Skeletal muscle satellite cell (primary cell): ENCODE data around the gene CLDN19.

ENCODE experiments used
- H3K27me3 ChIP-seq: 2 replicates; pipeline ENCODE4 v1.7.0; 2013; ENCODE audit warnings: low read length; ENCODE audit not compliant: control insufficient read depth, insufficient read depth
- H3K36me3 ChIP-seq: 2 replicates; pipeline ENCODE4 v1.7.0; 2013; ENCODE audit warnings: mild to moderate bottlenecking, control low read depth, low read length; ENCODE audit not compliant: insufficient read depth
- H3K4me1 ChIP-seq: 2 replicates; pipeline ENCODE4 v1.7.0; 2013; ENCODE audit warnings: low read length; ENCODE audit not compliant: control insufficient read depth, insufficient read depth
- H3K4me2 ChIP-seq: 2 replicates; pipeline ENCODE4 v1.7.0; 2013; ENCODE audit warnings: mild to moderate bottlenecking, low read length
- H3K4me3 ChIP-seq: 2 replicates; pipeline ENCODE4 v1.7.0; 2013; ENCODE audit warnings: low read length
- H3K9ac ChIP-seq: 2 replicates; pipeline ENCODE4 v1.7.0; 2013; ENCODE audit warnings: mild to moderate bottlenecking, low read depth, low read length, moderate library complexity
- H3K9me3 ChIP-seq: replicated peaks from 2 replicates; pipeline ENCODE4 v1.7.0; 2013; ENCODE audit warnings: mild to moderate bottlenecking, control low read depth, low read length

The CLDN19 gene

GRCh38 chr1:42744148-42744413 lies 4.0 kb upstream of the CLDN19 start:
- Histone ChIP-seq H3K4me2 (no peak overlapping the region), H3K36me3 (peaks cover 38% of the 10 kb centered on the region), H3K9me3 (no peaks in the 10 kb centered on the region), H3K27me3 (no peaks in the 10 kb centered on the region), H3K4me3 (no peak overlapping the region), H3K9ac (no peak overlapping the region), H3K4me1 (no peaks in the 10 kb centered on the region)

- Histone ChIP-seq H3K9me3 (no peaks in the 10 kb centered on the region), H3K27me3 (no peaks in the 10 kb centered on the region), H3K9ac (no peak overlapping the region), H3K4me1 (no peaks in the 10 kb centered on the region), H3K4me3 (no peak overlapping the region), H3K36me3 (peaks cover 33% of the 10 kb centered on the region), H3K4me2 (no peak overlapping the region)
Observed at GRCh38 chr1:42743317-42744147, 3.5 kb upstream of the CLDN19 start.

- Histone ChIP-seq H3K27me3 (no peaks in the 10 kb centered on the region), H3K4me1 (no peaks in the 10 kb centered on the region), H3K4me3 (no peak overlapping the region), H3K36me3 (peaks cover 25% of the 10 kb centered on the region), H3K9ac (no peak overlapping the region), H3K4me2 (no peak overlapping the region), H3K9me3 (no peaks in the 10 kb centered on the region)
Observed at GRCh38 chr1:42742617-42743316, 2.7 kb upstream of the CLDN19 start.

DNA sequence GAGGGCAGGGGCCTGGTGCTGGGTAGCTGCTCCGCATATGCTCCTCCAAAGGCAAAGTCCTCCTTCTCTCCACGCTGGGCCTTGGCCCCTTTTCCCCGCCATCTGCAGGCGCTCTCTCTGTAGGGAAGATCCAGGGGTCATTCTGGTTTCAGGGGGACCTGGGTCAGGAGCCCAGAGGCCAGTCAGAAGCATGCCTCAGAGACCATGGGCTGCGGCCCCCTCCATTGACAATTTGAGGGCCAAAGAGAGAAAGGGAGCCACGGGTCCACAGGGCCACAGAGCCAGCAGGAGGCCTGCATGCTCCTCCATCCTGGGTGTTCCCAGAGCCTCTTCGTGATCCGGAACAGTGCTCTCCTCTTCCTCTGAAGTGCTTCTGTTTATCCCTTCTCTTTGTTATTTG lies 2.1 kb upstream of the CLDN19 start:
- H3K36me3 ChIP-seq = peaks cover 20% of the 10 kb centered on the region
- no peak overlapping the region for H3K4me2 ChIP-seq
- no peak overlapping the region for H3K4me3 ChIP-seq
- no peaks in the 10 kb centered on the region for H3K9me3 ChIP-seq
- H3K9ac ChIP-seq = no peak overlapping the region
- no peaks in the 10 kb centered on the region for H3K27me3 ChIP-seq
- no peaks in the 10 kb centered on the region for H3K4me1 ChIP-seq

DNA sequence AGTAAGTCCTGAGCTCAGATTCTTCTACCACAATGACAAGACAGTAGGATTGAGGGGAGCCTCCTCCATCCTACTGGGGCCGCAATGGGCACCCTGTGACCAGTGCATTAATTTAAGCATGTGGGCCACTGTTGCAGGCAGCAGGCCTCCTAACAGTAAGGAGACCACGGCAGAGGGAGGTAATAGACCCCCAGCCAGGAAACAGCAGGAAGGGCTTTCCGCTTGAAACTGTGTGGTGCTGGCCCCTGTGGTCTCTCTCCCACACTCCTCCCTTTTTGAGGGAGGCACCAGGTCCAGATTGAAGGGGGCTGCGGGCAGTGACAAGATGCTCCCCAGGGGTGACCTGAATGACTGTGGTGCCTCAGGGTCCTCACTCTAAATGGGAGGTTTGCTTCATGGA lies 1.7 kb upstream of the CLDN19 start:
- Histone ChIP-seq H3K36me3 (peaks cover 15% of the 10 kb centered on the region), H3K9ac (no peak overlapping the region), H3K4me1 (no peaks in the 10 kb centered on the region), H3K4me3 (no peak overlapping the region), H3K9me3 (no peaks in the 10 kb centered on the region), H3K27me3 (no peaks in the 10 kb centered on the region), H3K4me2 (no peak overlapping the region)

DNA sequence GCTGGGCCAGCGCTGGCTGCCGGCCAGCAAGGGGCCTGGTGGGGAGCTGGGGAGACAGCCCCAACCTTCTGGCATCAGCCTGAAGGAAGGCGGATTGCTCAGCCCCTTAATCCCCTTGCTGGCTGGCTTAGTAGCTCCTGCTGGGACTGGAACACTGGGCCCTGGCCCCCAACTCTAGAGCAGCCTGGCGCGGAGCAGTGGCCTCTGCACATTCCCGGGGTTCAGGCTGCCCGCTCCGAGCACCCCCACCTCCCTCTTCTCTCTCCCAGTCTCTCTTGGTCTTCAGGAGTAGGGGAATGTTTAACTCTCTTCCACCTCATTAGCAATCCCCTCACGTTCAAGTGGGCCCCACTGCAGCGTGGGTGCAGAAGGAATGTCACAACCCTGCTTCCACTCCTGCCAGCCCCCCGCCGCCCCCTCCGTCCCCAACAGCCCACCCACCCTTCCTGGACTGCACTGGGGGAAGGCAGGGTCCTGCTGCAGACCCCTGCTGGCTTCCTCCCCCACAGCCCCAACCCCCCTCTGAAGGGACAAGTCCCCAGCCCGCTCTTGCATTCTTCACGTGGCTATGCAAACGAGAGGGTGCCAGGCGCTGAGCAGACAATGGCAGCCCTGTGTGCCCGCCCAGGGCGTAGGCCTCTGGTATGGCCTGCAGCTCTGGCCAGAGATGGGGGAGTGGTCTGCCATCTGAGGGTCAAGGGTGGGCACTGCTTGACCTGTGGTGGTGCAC lies 980 bp upstream of the CLDN19 start:
- H3K9ac ChIP-seq = no peak overlapping the region
- peaks cover 8% of the 10 kb centered on the region for H3K36me3 ChIP-seq
- no peak overlapping the region for H3K4me2 ChIP-seq
- H3K4me3 ChIP-seq = no peak overlapping the region
- no peaks in the 10 kb centered on the region for H3K9me3 ChIP-seq
- no peaks in the 10 kb centered on the region for H3K27me3 ChIP-seq
- H3K4me1 ChIP-seq = no peaks in the 10 kb centered on the region

DNA sequence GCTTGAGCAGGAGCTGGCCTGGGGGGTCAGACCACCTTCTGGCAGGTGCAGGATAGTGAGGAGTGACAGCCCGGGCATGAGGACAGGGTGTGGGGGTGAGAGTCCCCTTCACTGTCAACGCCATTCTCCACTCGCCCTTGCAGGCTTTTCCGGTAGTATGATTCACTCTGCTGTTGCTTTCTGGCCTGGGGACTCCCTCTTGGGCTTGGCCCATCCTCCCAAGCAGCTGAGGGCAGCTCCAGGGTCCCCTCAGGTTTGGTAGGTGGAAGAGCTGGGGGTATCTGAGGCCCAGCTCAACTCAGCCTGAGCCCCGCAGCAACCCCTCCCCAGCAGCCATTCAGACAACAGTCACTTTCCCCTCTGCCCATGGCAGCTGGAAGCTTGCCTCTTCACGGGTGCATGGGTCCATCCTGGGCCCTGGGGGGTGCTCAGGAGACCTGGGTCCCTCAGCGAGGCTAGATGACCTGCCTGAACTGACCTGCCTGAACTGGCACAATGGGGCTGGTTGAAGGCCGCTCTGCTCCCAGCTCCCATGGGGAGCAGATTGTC lies 1.3 kb downstream of the CLDN19 start:
- Histone ChIP-seq H3K4me2 (no peak overlapping the region), H3K36me3 (no peaks in the 10 kb centered on the region), H3K27me3 (no peaks in the 10 kb centered on the region), H3K9me3 (no peaks in the 10 kb centered on the region), H3K4me1 (no peaks in the 10 kb centered on the region), H3K4me3 (no peak overlapping the region), H3K9ac (no peak overlapping the region)

- Histone ChIP-seq H3K4me1 (no peaks in the 10 kb centered on the region), H3K9ac (no peak overlapping the region), H3K27me3 (no peaks in the 10 kb centered on the region)
Observed at GRCh38 chr1:42737986-42738677, 1.9 kb downstream of the CLDN19 start.

DNA sequence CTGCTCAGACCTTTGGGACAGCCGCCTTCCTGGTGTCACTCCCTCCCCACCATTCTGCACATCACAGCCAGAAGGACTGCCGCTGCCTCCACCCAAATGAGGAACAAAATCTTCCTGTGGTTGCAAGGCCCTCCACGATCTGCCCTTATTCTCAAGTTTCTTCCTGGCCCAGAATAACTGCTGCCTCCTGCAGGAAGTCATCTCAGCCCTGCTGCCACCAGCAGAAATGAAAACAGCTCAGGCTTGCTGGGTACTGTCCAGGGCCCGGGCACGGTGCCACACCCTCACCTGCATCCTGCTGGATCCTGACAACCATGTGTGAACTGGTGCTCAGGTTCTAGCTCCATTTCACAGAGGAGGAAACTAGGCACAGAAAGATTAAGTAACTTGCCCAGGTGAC lies 2.8 kb downstream of the CLDN19 start:
- H3K4me1 ChIP-seq = no peaks in the 10 kb centered on the region
- H3K9me3 ChIP-seq = no peaks in the 10 kb centered on the region
- H3K4me3 ChIP-seq = no peak overlapping the region
- no peaks in the 10 kb centered on the region for H3K27me3 ChIP-seq
- no peak overlapping the region for H3K4me2 ChIP-seq
- no peaks in the 10 kb centered on the region for H3K36me3 ChIP-seq
- no peak overlapping the region for H3K9ac ChIP-seq

More at GRCh38 chr1:42737986-42738677, 1.9 kb downstream of the CLDN19 start:
- H3K9me3 ChIP-seq = no peaks in the 10 kb centered on the region
- no peak overlapping the region for H3K4me2 ChIP-seq
- no peaks in the 10 kb centered on the region for H3K36me3 ChIP-seq
- H3K4me3 ChIP-seq = no peak overlapping the region

GRCh38 chr1:42736571-42737200 lies 3.4 kb downstream of the CLDN19 start:
- Histone ChIP-seq H3K4me1 (no peaks in the 10 kb centered on the region), H3K9ac (no peak overlapping the region), H3K27me3 (no peaks in the 10 kb centered on the region), H3K36me3 (no peaks in the 10 kb centered on the region), H3K4me2 (no peak overlapping the region), H3K4me3 (no peak overlapping the region), H3K9me3 (no peaks in the 10 kb centered on the region)

- no peaks in the 10 kb centered on the region for H3K36me3 ChIP-seq
- H3K9me3 ChIP-seq = no peaks in the 10 kb centered on the region
- H3K9ac ChIP-seq = no peak overlapping the region
- H3K27me3 ChIP-seq = no peaks in the 10 kb centered on the region
- H3K4me2 ChIP-seq = no peak overlapping the region
- no peaks in the 10 kb centered on the region for H3K4me1 ChIP-seq
- no peak overlapping the region for H3K4me3 ChIP-seq
Observed at GRCh38 chr1:42736152-42736551, 3.9 kb downstream of the CLDN19 start.
